HepG2 (cell line): ENCODE data around the gene CYCS. TPM values are rescaled to one million over a fixed set of nuclear protein-coding genes. Genes with fewer than 3 reads are reported as not detected.

Experiments
- BATF2 ChIP-seq: sonication (generic); formaldehyde crosslinking; IDR thresholded peaks from 2 replicates; pipeline ENCODE4 v1.8.0; 2022; ENCODE audit warnings: mild to moderate bottlenecking, missing genetic modification reagents, moderate library complexity
- GATAD2A ChIP-seq: IDR thresholded peaks from 2 replicates; pipeline ENCODE4 v1.6.1; 2016
- HIVEP1 ChIP-seq: sonication (generic); formaldehyde crosslinking; IDR thresholded peaks from 2 replicates; pipeline ENCODE4 v1.4.0; 2020; ENCODE audit warnings: mild to moderate bottlenecking, missing genetic modification reagents
- IKZF5 ChIP-seq: IDR thresholded peaks from 2 replicates; pipeline ENCODE4 v1.6.1; 2018; ENCODE audit warnings: missing genetic modification reagents, mild to moderate bottlenecking, missing compliant biosample characterization
- MAFG ChIP-seq: sonication (generic); formaldehyde crosslinking; IDR thresholded peaks from 2 replicates; pipeline ENCODE4 v1.5.1; 2020; ENCODE audit warnings: mild to moderate bottlenecking, missing genetic modification reagents
- MTA3 ChIP-seq: sonication (generic); formaldehyde crosslinking; IDR thresholded peaks from 2 replicates; pipeline ENCODE4 v1.4.0; 2020; ENCODE audit warnings: missing genetic modification reagents
- MXD3 ChIP-seq: IDR thresholded peaks from 2 replicates; pipeline ENCODE4 v1.6.1; 2016; ENCODE audit warnings: mild to moderate bottlenecking, missing biosample characterization, missing genetic modification reagents
- MXI1 ChIP-seq: IDR thresholded peaks from 3 replicates; pipeline ENCODE4 v1.6.1; 2012; ENCODE audit warnings: low read depth, low read length, inconsistent platforms, borderline replicate concordance
- POLR2G ChIP-seq: fragments of 200-400 bp; formaldehyde crosslinking; IDR thresholded peaks from 2 replicates; pipeline ENCODE4 v1.6.1; 2018; ENCODE audit warnings: mild to moderate bottlenecking, low read depth, low read length, moderate library complexity
- RBAK ChIP-seq: sonication (generic); formaldehyde crosslinking; IDR thresholded peaks from 2 replicates; pipeline ENCODE4 v1.5.1; 2020; ENCODE audit warnings: mild to moderate bottlenecking, missing genetic modification reagents
- SMAD3 ChIP-seq: sonication (generic); formaldehyde crosslinking; IDR thresholded peaks from 2 replicates; pipeline ENCODE4 v1.4.0; 2020; ENCODE audit warnings: missing genetic modification reagents
- ZKSCAN8 ChIP-seq: IDR thresholded peaks from 2 replicates; pipeline ENCODE4 v1.6.1; 2016; ENCODE audit warnings: borderline replicate concordance, missing genetic modification reagents, missing compliant biosample characterization
- ZNF331 ChIP-seq: sonication (generic); formaldehyde crosslinking; IDR thresholded peaks from 2 replicates; pipeline ENCODE4 v1.4.0; 2020; ENCODE audit warnings: missing genetic modification reagents
- ZNF549 ChIP-seq: sonication (generic); formaldehyde crosslinking; IDR thresholded peaks from 2 replicates; pipeline ENCODE4 v1.5.0; 2020; ENCODE audit warnings: missing genetic modification reagents
- ZNF646 ChIP-seq: sonication (generic); formaldehyde crosslinking; IDR thresholded peaks from 2 replicates; pipeline ENCODE4 v1.9.0; 2021; ENCODE audit warnings: mild to moderate bottlenecking, missing genetic modification reagents
- ZNF776 ChIP-seq: sonication (generic); formaldehyde crosslinking; IDR thresholded peaks from 2 replicates; pipeline ENCODE4 v1.4.0; 2020; ENCODE audit warnings: mild to moderate bottlenecking, missing genetic modification reagents
- polyA plus RNA-seq, 8 experiments: library from polyadenylated mRNA; depleted of rRNA in 3 of 8; stranded (reverse) in 7 of 8; unstranded in 1 of 8; fragments of >200 nt; fragmentation: Illumina TruSeq in 4 of 8; extraction: Trizol in 4 of 8; gene quantifications; 2 replicates each; pipeline versions ENCODE4 v1.2.1 to v1.2.3, GENCODE V29; 2011 to 2016; ENCODE audit warnings: low read depth in 4 of 8, missing spikeins in 1 of 8, mixed read lengths in 1 of 8; ENCODE audit not compliant: insufficient read depth in 1 of 8
- total RNA-seq, 5 experiments: library from RNA; depleted of rRNA; stranded (reverse); fragments of >200 nt; fragmentation: Illumina TruSeq; extraction: Trizol; gene quantifications; 2 replicates each; pipeline ENCODE4 v1.2.3, GENCODE V29; 2016; ENCODE audit warnings: low read depth in 1 of 5

Gene CYCS
- total and polyA plus RNA-seq, 2 of the 13 experiments (the other 11 are each of a cell fraction or from before 2014, with no cell fraction given): 35.9 to 202 TPM

- no peak for TF ChIP-seq ZNF646 (CRISPR knock-in tag)
- peak; percentile 97; the same call in 2 of the 3 replicates for TF ChIP-seq MXI1
- TF ChIP-seq MXD3: peak; percentile 81; the same call in 1 of the 2 replicates
- peak; percentile 100 for TF ChIP-seq POLR2G
- peak; percentile 62; the same call in 1 of the 2 replicates for TF ChIP-seq ZNF776
- peak; percentile 87 for TF ChIP-seq SMAD3 (CRISPR knock-in tag)
- TF ChIP-seq HIVEP1 (CRISPR knock-in tag): peak; percentile 79
- peak; percentile 75; the same call in 1 of the 2 replicates for TF ChIP-seq RBAK (CRISPR knock-in tag)
- no peak for TF ChIP-seq ZNF549 (CRISPR knock-in tag)
- no peak for TF ChIP-seq MTA3 (CRISPR knock-in tag)
- 0 out of 2 replicates have a peak, but pooled peaks have one; percentile 72 for TF ChIP-seq BATF2 (CRISPR knock-in tag)
- peak; percentile 70; the same call in 1 of the 2 replicates for TF ChIP-seq ZKSCAN8
- TF ChIP-seq MAFG (CRISPR knock-in tag): no peak
- TF ChIP-seq IKZF5: peak; percentile 87
- TF ChIP-seq GATAD2A (CRISPR knock-in tag): no peak; the same call in 1 of the 2 replicates
- peak; percentile 89 for TF ChIP-seq ZNF331 (CRISPR knock-in tag)
Observed at GRCh38 chr7:25125137-25125946, at the start of gene CYCS (continued).
